K562 (cell line): ENCODE results near the gene TCF25. TPM values are rescaled to one million over a fixed set of nuclear protein-coding genes. Genes with fewer than 3 reads are reported as not detected.

Source experiments
- ATAC-seq: fragments of 200-7000 bp; cut with Tn5 transposase; 3 replicates; pipeline ENCODE4 v1.9.1; 2020; ENCODE audit warnings: moderate library complexity
- BruUV-seq: library from RNA; stranded (reverse); fragments of 400-500 nt; replicated peaks from 2 replicates; lab custom pipeline; 2021; lab: Mats Ljungman, UMichigan
- CTCF ChIA-PET: fragments of 300-600 bp; formaldehyde crosslinking; extraction: SDS; loops from one replicate; lab custom pipeline; 2021; ENCODE audit warnings: low intra/inter-chr PET ratio; lab: Yijun Ruan, JAX
- POLR2A ChIA-PET: fragments of 300-600, 350-650 bp; sonication (Branson Sonifier 250); formaldehyde crosslinking; extraction: SDS; loops from one replicate; lab custom pipeline; 2021; ENCODE audit warnings: antibody characterized with exemption, inconsistent platforms; lab: Yijun Ruan, JAX
- DNase-seq, 4 experiments: peaks; one replicate each; pipeline versions ENCODE4 v3.0.0 to v3.0.0-alpha.2; 2011 to 2018; ENCODE audit warnings: low spot score in 3 of 4, mixed read lengths in 3 of 4; ENCODE audit errors: extremely low read depth in 1 of 4
- FAIRE-seq: peaks from 2 replicates; lab custom pipeline; 2011; peaks lifted over from hg19 to GRCh38; lab: Jason Lieb, UNC
- H2AFZ ChIP-seq: 2 replicates; pipeline ENCODE4 v1.6.0; 2011; ENCODE audit warnings: low read depth, low read length, control low read depth, inconsistent platforms
- H3K27ac ChIP-seq: fragments of 200-600 bp; 3 replicates; pipeline ENCODE4 v1.8.0; 2011; ENCODE audit warnings: low read depth, mild to moderate bottlenecking, control low read depth, inconsistent platforms, low read length, moderate library complexity, mixed read lengths; ENCODE audit errors: extremely low read depth
- H3K27me3 ChIP-seq, 2 experiments: fragments of 300-600 bp in 1 of 2; 2 replicates in 1 of 2; 3 replicates in 1 of 2; pipeline versions ENCODE4 v1.6.0 to v1.8.0; 2011; ENCODE audit warnings: inconsistent platforms in 2 of 2, low read length in 2 of 2, mild to moderate bottlenecking in 1 of 2, mixed read lengths in 1 of 2, moderate library complexity in 1 of 2; ENCODE audit not compliant: control insufficient read depth in 2 of 2, insufficient read depth in 2 of 2
- H3K36me3 ChIP-seq: fragments of 300-600 bp; 3 replicates; pipeline ENCODE4 v1.8.0; 2011; ENCODE audit warnings: mild to moderate bottlenecking, low read length, inconsistent platforms; ENCODE audit not compliant: control insufficient read depth, insufficient read depth
- H3K4me1 ChIP-seq, 2 experiments: fragments of 200-600 bp in 1 of 2; replicated peaks in 1 of 2; 2 replicates in 1 of 2; 3 replicates in 1 of 2; pipeline versions ENCODE4 v1.5.1 to v1.8.0; 2011; ENCODE audit warnings: inconsistent platforms in 2 of 2, low read length in 2 of 2, mild to moderate bottlenecking in 1 of 2, mixed read lengths in 1 of 2, moderate library complexity in 1 of 2; ENCODE audit not compliant: control insufficient read depth in 2 of 2, insufficient read depth in 2 of 2
- H3K4me2 ChIP-seq: 2 replicates; pipeline ENCODE4 v1.6.1; 2011; ENCODE audit warnings: low read length, control low read depth, inconsistent platforms, mixed read lengths; ENCODE audit not compliant: insufficient read depth
- H3K4me3 ChIP-seq: fragments of 200-600 bp; sonication (generic), shearing (Covaris generic); 2 replicates; pipeline ENCODE4 v1.5.1; 2016; ENCODE audit warnings: control low read depth, inconsistent platforms
- H3K79me2 ChIP-seq: fragments of 200-600 bp; 3 replicates; pipeline ENCODE4 v1.8.0; 2011; ENCODE audit warnings: low read length, inconsistent platforms; ENCODE audit not compliant: control insufficient read depth, insufficient read depth
- H3K9ac ChIP-seq, 2 experiments: 2 replicates each; pipeline versions ENCODE4 v1.6.0 to v1.6.1; 2011; ENCODE audit warnings: low read depth in 2 of 2, low read length in 2 of 2, control low read depth in 1 of 2, inconsistent platforms in 1 of 2, mild to moderate bottlenecking in 1 of 2, mixed read lengths in 1 of 2; ENCODE audit not compliant: insufficient read depth in 1 of 2
- H3K9me1 ChIP-seq: one replicate; pipeline ENCODE4 v1.6.0; 2011; ENCODE audit warnings: inconsistent platforms, mild to moderate bottlenecking, low read length, moderate library complexity; ENCODE audit not compliant: control insufficient read depth, insufficient read depth
- H3K9me3 ChIP-seq: replicated peaks from 2 replicates; pipeline ENCODE4 v1.5.1; 2011; ENCODE audit warnings: low read depth, low read length, inconsistent platforms; ENCODE audit not compliant: control insufficient read depth, insufficient read depth
- H4K20me1 ChIP-seq: replicated peaks from 2 replicates; pipeline ENCODE4 v1.6.1; 2011; ENCODE audit warnings: low read length, inconsistent platforms, mixed read lengths; ENCODE audit not compliant: control insufficient read depth, insufficient read depth
- ATF1 ChIP-seq, 2 experiments: fragments of 450-650 bp in 1 of 2; IDR thresholded peaks; 2 replicates each; pipeline ENCODE4 v1.6.1; 2016; ENCODE audit warnings: missing compliant biosample characterization in 1 of 2, missing genetic modification characterization in 1 of 2
- CBX1 ChIP-seq: sonication (generic); IDR thresholded peaks from 2 replicates; pipeline ENCODE4 v1.6.1; 2016; ENCODE audit warnings: antibody characterized with exemption, low read depth, mild to moderate bottlenecking
- CXXC5 ChIP-seq: fragments of 250-450 bp; sonication (Bioruptor Pico); IDR thresholded peaks from 2 replicates; pipeline ENCODE4 v1.8.0; 2022; ENCODE audit warnings: inconsistent platforms, mild to moderate bottlenecking, moderate library complexity
- DDX20 ChIP-seq: fragments of 450-650 bp; IDR thresholded peaks from 2 replicates; pipeline ENCODE4 v1.6.1; 2016; ENCODE audit warnings: missing genetic modification characterization, low read depth, mild to moderate bottlenecking, missing compliant biosample characterization, moderate library complexity
- HMGN3 ChIP-seq: IDR thresholded peaks from 2 replicates; pipeline ENCODE4 v1.6.1; 2011; ENCODE audit warnings: borderline replicate concordance, low read depth, mild to moderate bottlenecking, mixed read lengths, low read length; ENCODE audit not compliant: insufficient read length; ENCODE audit errors: extremely low read depth
- KLF16 ChIP-seq: IDR thresholded peaks from 2 replicates; pipeline ENCODE4 v1.6.1; 2016; ENCODE audit warnings: antibody characterized with exemption
- LARP7 ChIP-seq: fragments of 450-650 bp; IDR thresholded peaks from 2 replicates; pipeline ENCODE4 v1.6.1; 2016
- MBD2 ChIP-seq: sonication (generic); IDR thresholded peaks from 2 replicates; pipeline ENCODE4 v1.6.1; 2016; ENCODE audit warnings: low read depth, borderline replicate concordance
- MIER1 ChIP-seq: fragments of 450-650 bp; IDR thresholded peaks from 2 replicates; pipeline ENCODE4 v1.6.1; 2016; ENCODE audit warnings: antibody characterized with exemption, mild to moderate bottlenecking, low read depth
- NR3C1 ChIP-seq: sonication (generic); formaldehyde crosslinking; IDR thresholded peaks from 2 replicates; pipeline ENCODE4 v1.8.1; 2022; ENCODE audit warnings: missing genetic modification reagents
- POLR2H ChIP-seq: IDR thresholded peaks from 2 replicates; pipeline ENCODE4 v1.6.1; 2016; ENCODE audit warnings: missing genetic modification characterization, low read depth, mild to moderate bottlenecking, control low read depth, missing compliant biosample characterization, moderate library complexity
- RBM34 ChIP-seq: fragments of 200-400 bp; formaldehyde crosslinking; IDR thresholded peaks from 2 replicates; pipeline ENCODE4 v1.6.1; 2018; ENCODE audit warnings: low read length, borderline replicate concordance; ENCODE audit not compliant: insufficient read depth
- RHOXF2B ChIP-seq: fragments of 250-450 bp; sonication (Bioruptor Pico); conservative IDR thresholded peaks from 2 replicates; pipeline ENCODE4 v1.5.1; 2021
- STAT5B ChIP-seq: fragments of 250-450 bp; sonication (Bioruptor Pico); IDR thresholded peaks from 2 replicates; pipeline ENCODE4 v1.8.0; 2021; ENCODE audit warnings: mild to moderate bottlenecking, inconsistent platforms
- TBL1XR1 ChIP-seq, 2 experiments: IDR thresholded peaks; 2 replicates each; pipeline ENCODE4 v1.6.1; 2012; ENCODE audit warnings: improper control_type of control experiment in 2 of 2, low read length in 2 of 2, mild to moderate bottlenecking in 1 of 2
- XRCC5 ChIP-seq: fragments of 200-400 bp; formaldehyde crosslinking; IDR thresholded peaks from 2 replicates; pipeline ENCODE4 v1.6.1; 2017; ENCODE audit warnings: low read depth, mild to moderate bottlenecking, low read length
- ZNF239 ChIP-seq: fragments of 250-450 bp; sonication (Bioruptor Pico); IDR thresholded peaks from 2 replicates; pipeline ENCODE4 v1.4.0; 2020; ENCODE audit warnings: mild to moderate bottlenecking
- ZNF764 ChIP-seq: fragments of 250-450 bp; sonication (Bioruptor Pico); IDR thresholded peaks from 2 replicates; pipeline ENCODE4 v1.4.0; 2020; ENCODE audit warnings: low read depth, mild to moderate bottlenecking, moderate library complexity
- ZSCAN29 ChIP-seq: fragments of 450-650 bp; IDR thresholded peaks from 2 replicates; pipeline ENCODE4 v1.6.1; 2017
- WGBS: fragments of 100-300 bp; shearing (Covaris generic); methylation state at CpG from one replicate; pipeline ENCODE4 v1.1.6; 2016; ENCODE audit warnings: low coverage, mixed read lengths; ENCODE audit not compliant: insufficient coverage; ENCODE audit errors: missing lambda C conversion rate; 5-methylcytosine and 5-hydroxymethylcytosine counted together
- in situ Hi-C: fragments of 300-500 bp; cut with MboI; formaldehyde crosslinking; loops from 4 replicates; pipeline ENCODE4 v1.15.0; 2018; ENCODE audit warnings: inconsistent platforms, mixed read lengths
- intact Hi-C: fragments of 100-400 bp; cut with micrococcal nuclease; formaldehyde crosslinking; loops from 2 replicates; pipeline ENCODE4 v1.14.2; 2022
- polyA plus RNA-seq, 8 experiments: library from polyadenylated mRNA; depleted of rRNA in 4 of 8; stranded (reverse) in 5 of 8; unstranded in 3 of 8; fragments of >200 nt; fragmentation: Nextera tagmentation in 2 of 8; fragmentation: Illumina TruSeq in 1 of 8; extraction: Ambion mirVana in 2 of 8; extraction: Trizol in 1 of 8; gene quantifications; 2 replicates each; pipeline versions ENCODE4 v1.2.1 to v1.2.3, GENCODE V29; 2011 to 2014; ENCODE audit warnings: inconsistent platforms in 1 of 8, missing spikeins in 1 of 8
- total RNA-seq, 7 experiments: library from RNA; depleted of rRNA in 6 of 7; stranded (reverse); fragments of >200 nt in 6 of 7; fragmentation: Illumina TruSeq in 2 of 7; extraction: Trizol in 2 of 7; gene quantifications; 2 replicates each; pipeline versions ENCODE4 v1.2.1 to v1.2.3, GENCODE V29; 2011 to 2021; ENCODE audit warnings: low replicate concordance in 1 of 7

The TCF25 gene
- total and polyA plus RNA-seq, 9 of the 15 experiments (the other 6 are each of a cell fraction or from before 2014, with no cell fraction given), result 9.0 to 154 (median 83.8) TPM

GRCh38 chr16:89946515-89946914, 73.1 kb downstream of the TCF25 start:
- no peaks in the 10 kb centered on the region for H3K9me3 ChIP-seq
- TF ChIP-seq ATF1 (CRISPR knock-in tag; IDR thresholded peaks at IDR 0.05), result no peak
- no peak for TF ChIP-seq ATF1 (tag; IDR thresholded peaks at IDR 0.05)
- TF ChIP-seq TBL1XR1 (IDR thresholded peaks at IDR 0.05; ENCODE audit: low read length in 2 of 2), result no peak
- TF ChIP-seq ZNF239 (CRISPR knock-in tag), result no peak
- TF ChIP-seq ZSCAN29, result no peak
- TF ChIP-seq CBX1, result no peak
- TF ChIP-seq XRCC5, result no peak
- TF ChIP-seq STAT5B (CRISPR knock-in tag), result no peak
- TF ChIP-seq RBM34, result no peak
- no peak for TF ChIP-seq MIER1
- no peak for TF ChIP-seq HMGN3
- TF ChIP-seq POLR2H, result no peak
- TF ChIP-seq NR3C1 (CRISPR knock-in tag), result no peak
- no peak for TF ChIP-seq CXXC5 (CRISPR knock-in tag)
- TF ChIP-seq ZNF764 (CRISPR knock-in tag), result no peak
- no peak for TF ChIP-seq DDX20 (tag)
- no peak for TF ChIP-seq KLF16
- TF ChIP-seq RHOXF2B (CRISPR knock-in tag), result no peak
- TF ChIP-seq MBD2, result no peak
- TF ChIP-seq LARP7, result no peak
- TF ChIP-seq, all 486 proteins: peak for 0
- intact Hi-C loops, result no loop called here
- peaks cover 9% of the 10 kb centered on the region for H3K79me2 ChIP-seq
- no peaks in the 10 kb centered on the region for H4K20me1 ChIP-seq
- H3K27me3 ChIP-seq, result peaks cover 13 to 27% of the 10 kb centered on the region in 2 experiments
- WGBS, result 0% methylated on average over 1 of the region's 5 CpGs
- DNase-seq (no peak), FAIRE-seq (no peak), ATAC-seq (no peak)
- no peak overlapping the region for H3K4me3 ChIP-seq
- H3K4me2 ChIP-seq, result no peak overlapping the region
- no TSS peak for BruUV-seq
- no peak overlapping the region for H2AFZ ChIP-seq
- POLR2A ChIA-PET, result interaction anchor here (1.0 kb wide), 1 partner anchor 14 kb away, joined by 4 read pairs; no protein-coding TSS in a partner anchor
- H3K4me1 ChIP-seq, result peaks cover 0 to 22% of the 10 kb centered on the region in 2 experiments; a peak in 3 of 5 replicates
- no peaks in the 10 kb centered on the region for H3K9me1 ChIP-seq
- peaks cover 2% of the 10 kb centered on the region; the same call in 1 of the 3 replicates for H3K36me3 ChIP-seq
- H3K27ac ChIP-seq, result no peak overlapping the region
- CTCF ChIA-PET, result no interaction called here
- peak overlapping the region in 1 of 2 experiments; percentile 52; a peak in 2 of 4 replicates for H3K9ac ChIP-seq
- in situ Hi-C loops, result no loop called here
